Spleen (tissue), 7 donors: ENCODE results near the gene RBM17.

Experiments used
- CTCF ChIP-seq, 11 experiments: fragments of 200-600 bp in 7 of 11; fragments of 450-650 bp in 4 of 11; sonication (generic) in 4 of 11; IDR thresholded peaks in 8 of 11; conservative IDR thresholded peaks in 3 of 11; 1 replicate in 7 of 11; 2 replicates in 4 of 11; pipeline versions ENCODE4 v1.4.0 to v1.8.0; 2016 to 2021; ENCODE audit warnings: antibody characterized with exemption in 11 of 11, inconsistent platforms in 4 of 11, mild to moderate bottlenecking in 1 of 11
- POLR2A ChIP-seq, 3 donors: fragments of 450-650 bp; IDR thresholded peaks; one replicate each; pipeline ENCODE4 v1.5.1; 2017; ENCODE audit warnings: antibody characterized with exemption in 3 of 3, mild to moderate bottlenecking in 1 of 3
- POLR2AphosphoS5 ChIP-seq, 3 donors: sonication (generic); formaldehyde crosslinking; IDR thresholded peaks; one replicate each; pipeline ENCODE4 v1.5.1; 2017; ENCODE audit warnings: antibody characterized with exemption in 3 of 3
- donor health status: DM: no; HTN: no; CAD: no; lungs with moderate emphysema.
- donor health status: DM: no; HTN: no; CAD: no.
- donor health status: DM: no; HTN: no; CAD: no.

GRCh38 chr10:6136215-6137201 is 47.7 kb downstream of the RBM17 start:
- TF ChIP-seq CTCF (IDR thresholded peaks at IDR 0.05 in 8 of 11, conservative IDR thresholded peaks at IDR 0.05 in 3 of 11), result no peak
- TF ChIP-seq POLR2A (IDR thresholded peaks at IDR 0.05), result no peak
- TF ChIP-seq POLR2AphosphoS5 (IDR thresholded peaks at IDR 0.05), result no peak
